AML-193 (cell line): ENCODE measurements around the gene KCNMA1.
"Not testable (repeated sequence)": the region's sequence is repeated elsewhere in the genome, so short reads cannot be mapped to it uniquely, and the experiment has no call there.

Experiments used
- DNase-seq, 2 experiments: peaks; one replicate each; lab custom pipeline; 2025; lab: John Stamatoyannopoulos, UW

KCNMA1 gene

DNA sequence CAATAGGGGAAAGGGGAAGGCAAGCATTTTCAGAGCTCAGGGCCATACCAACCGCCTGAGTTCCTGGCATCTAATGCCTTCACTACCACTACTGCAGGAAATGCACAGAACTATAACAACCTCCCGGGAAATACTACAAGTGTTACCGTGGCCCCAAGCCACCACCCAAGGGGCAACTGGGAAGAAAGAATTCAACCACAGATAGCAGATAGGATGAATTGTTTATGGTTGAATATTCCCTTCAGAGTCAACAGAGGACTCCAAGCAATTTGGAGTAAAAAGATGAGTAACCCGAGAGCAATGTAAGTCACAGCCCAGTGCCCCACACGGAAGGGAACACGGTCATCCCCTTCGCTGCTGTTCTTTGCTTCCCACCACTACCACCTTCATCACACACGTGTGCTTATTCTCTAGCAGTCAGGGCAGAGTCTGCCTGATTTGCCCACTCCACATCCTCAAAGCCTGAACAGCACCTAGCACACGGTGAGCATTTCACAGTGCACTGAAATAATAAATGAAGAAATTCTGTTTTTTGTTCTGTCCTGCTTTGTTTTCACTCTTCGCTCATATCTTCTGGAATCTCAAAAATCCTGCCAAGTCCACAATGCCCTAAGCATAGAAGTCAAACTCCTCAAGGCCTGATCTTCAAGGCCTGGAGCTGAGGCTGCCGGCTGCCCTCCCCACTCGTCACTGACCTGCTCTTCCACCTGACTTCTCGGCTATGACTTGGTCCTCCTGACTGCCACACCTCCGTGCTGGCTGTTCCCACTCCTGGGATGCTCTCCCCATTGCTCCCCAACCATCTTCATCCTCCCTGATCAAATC lies 221.1 kb downstream of the KCNMA1 start:
- no peak for DNase-seq

DNA sequence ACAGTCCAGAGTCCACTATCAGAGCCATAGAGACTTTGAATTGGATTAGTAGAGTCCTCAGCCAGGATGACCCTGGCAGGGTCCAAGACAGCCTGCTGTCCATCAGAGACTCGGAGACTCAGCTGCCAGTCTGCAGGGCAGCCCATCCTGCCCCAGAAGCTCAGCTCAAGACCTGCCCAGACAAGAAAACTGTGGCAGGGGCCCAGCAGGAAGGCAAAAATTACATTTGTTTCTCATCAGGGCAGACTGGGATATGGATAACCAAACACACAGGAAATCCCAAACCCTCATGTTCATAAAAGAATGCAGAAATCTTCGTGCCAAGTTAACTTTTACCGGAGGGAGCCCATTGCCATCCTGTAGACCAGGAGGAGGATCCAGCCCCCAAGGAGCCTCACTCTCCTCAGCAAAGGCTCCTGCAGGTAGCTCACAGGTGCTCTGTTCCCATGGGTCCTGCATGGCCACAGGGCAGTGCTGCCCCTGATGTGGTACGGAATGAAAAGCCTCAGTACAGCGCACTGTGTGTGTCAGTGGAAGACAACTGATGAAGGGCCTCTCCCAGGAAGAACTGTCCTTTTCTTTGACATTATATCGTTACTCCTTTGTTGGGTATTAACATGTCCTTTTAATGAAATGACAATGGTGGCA lies 222.2 kb downstream of the KCNMA1 start:
- no peak for DNase-seq

DNA sequence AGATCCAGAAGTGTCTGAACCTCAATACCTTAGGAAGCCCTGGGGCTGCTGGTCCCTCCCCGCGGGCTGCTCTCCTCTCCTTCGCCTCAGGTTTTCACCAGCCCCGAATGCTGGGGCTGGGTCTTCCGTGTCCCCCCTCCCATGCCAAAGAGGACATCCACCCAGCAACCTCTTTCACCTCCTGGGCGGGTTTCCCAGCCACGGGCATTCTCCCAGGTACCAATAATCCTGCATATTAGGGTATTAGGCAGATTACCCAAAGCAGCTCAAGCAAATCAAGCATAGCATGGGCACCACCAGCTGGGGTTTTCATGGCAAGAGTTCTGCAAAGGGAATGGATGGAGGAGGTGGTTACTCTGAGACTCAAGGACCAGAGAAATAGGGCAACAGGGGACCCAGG lies 224.4 kb downstream of the KCNMA1 start:
- no peak for DNase-seq

DNA sequence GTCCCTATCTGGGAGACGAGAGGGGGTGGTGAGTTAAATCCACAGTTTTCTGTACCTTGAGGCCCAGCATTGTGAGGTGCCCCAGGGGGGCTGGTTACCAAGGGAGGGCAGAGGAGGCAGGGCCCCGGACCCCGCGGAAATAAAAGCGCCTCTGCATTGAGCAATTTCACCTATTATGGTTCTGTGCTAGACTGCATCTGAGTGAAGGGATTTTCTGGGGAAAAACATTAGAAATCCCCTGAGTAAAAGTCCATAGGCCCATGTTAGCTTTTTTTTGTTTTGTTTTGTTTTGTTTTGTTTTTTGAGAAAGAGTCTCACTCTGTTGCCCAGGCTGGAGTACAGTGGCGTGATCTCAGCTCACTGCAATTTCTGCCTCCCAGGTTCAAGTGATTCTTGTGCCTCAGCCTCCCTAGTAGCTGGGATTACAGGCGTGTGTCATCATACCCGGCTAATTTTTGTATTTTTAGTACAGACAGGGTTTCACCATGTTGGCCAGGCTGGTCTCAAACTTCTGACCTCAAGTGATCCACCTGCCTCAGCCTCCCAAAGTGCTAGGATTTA lies 225.0 kb downstream of the KCNMA1 start:
- not testable (repeated sequence) for DNase-seq

DNA sequence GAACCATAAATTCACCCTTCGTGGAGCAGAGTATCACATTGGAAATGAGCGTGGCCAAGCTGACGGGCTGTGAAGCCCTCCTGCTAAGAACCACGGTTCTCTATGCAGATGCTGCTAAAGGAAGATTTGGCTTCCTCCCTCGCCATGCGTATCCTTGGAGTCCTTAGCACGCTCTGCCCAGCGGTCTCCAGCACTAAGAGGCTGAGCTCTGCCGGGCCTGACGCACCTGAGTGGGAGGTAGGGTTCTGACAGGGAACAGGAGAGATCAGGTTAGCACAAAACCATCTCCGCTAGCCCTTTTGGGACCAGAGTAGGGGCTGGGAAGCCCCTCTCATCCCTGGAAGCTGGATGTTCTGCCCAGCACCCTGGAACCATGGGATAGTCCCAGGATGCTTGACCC lies 225.8 kb downstream of the KCNMA1 start:
- DNase-seq: no peak

DNA sequence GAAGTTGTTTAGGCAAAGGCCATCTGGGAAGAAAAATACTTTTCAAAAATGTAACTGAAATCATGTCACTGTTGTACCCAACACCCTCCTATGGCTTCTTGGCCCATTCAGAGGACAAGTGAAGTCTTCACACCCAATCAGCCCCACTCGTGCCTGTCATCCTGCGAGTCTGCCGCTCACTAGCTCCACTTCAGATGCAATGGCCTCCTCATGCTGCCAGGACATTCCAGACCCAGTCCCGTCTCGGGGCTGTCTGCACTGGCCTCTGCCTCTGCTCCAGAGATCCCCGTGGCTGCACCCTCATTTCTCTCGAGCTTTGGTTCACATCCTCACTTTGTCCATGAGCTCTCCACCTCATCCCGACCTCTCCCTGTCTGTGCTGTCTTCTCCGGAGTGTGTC lies 227.1 kb downstream of the KCNMA1 start:
- no peak for DNase-seq

DNA sequence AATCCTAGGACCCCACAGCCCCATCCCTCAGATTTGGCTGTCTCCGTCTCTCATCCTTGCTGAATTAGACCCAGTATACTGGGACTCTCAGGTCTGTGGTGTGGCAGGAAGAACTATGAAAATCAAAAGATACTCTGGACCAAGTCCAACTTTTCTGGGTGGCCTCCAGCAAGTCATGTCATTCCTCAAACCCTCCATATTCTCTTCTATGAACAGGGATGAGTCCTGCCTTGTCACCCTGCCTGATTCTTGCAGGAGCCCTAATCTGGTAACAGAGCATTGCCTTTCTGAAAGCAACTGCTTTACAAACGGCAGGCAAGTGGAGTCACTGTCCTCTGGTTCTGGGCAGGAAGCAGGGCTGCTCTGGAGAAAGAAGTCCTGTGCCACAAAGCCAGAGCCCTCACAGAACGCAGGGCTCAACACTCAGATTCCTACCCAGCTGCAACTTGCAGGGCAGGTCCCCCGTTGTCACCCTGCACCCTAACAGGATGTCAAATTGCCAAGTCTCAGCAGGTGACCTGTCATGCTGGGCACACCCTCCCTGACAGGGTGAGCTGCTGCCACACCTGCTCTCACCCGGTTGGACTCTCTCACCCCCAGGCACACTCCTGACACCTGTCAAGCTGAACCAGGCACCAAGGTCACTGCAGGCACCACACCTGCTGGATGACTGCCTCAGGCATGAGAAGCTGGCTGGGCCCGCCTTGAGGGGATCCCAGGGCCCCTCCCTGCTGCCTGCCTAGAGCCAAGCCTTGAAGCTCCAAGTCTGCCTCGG lies 227.7 kb downstream of the KCNMA1 start:
- DNase-seq: no peak

DNA sequence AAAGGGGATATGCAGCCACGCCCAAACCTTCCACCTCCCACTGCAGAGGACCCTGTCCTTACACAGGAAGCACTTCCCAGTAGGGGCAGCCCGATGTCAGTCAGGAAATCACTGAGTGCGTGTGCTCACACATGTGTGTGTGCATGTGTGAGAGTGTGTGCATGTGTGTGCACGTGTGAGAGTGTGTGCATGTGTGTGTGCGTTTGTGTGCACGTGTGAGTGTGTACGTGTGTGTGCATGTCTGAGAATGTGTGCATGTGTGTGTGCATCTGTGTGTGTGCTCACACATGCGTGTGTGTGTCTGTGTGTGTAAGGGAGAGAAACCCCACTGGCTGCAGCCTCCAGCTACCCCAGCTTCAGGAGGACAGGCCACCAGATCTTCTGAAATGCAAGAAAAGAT lies 229.3 kb downstream of the KCNMA1 start:
- no peak for DNase-seq

DNA sequence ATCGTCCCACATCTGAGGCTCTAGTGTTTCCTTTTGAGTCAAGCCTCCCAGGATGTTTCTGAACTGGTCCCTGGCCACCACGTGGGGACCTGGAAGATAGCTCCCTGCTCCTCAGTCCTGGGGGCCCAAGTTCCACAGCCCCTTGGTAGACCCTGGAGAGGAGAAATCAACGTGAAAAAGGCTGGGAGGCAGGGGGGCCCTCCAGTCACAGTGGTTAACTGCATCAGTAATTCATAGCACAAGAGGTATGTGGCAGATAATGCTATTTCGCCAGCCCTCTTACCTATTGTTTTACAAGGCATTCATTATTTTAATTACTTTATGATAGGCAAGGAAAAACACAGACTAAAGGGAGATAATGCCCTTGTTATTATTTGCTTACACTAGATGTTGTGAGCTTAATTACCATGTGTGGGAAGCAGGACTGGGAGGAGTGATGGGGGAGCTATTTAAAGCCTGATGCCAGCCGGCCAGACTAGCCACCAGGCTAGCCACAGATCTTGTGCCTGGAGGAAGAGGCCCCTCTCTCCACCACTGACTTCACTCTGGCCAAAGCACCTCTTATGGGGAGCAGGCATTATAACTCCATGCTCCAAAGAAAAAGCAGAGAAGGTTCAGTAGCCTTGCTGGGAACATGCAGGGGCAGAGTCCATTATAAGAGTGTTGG lies 230.7 kb downstream of the KCNMA1 start:
- no peak for DNase-seq

DNA sequence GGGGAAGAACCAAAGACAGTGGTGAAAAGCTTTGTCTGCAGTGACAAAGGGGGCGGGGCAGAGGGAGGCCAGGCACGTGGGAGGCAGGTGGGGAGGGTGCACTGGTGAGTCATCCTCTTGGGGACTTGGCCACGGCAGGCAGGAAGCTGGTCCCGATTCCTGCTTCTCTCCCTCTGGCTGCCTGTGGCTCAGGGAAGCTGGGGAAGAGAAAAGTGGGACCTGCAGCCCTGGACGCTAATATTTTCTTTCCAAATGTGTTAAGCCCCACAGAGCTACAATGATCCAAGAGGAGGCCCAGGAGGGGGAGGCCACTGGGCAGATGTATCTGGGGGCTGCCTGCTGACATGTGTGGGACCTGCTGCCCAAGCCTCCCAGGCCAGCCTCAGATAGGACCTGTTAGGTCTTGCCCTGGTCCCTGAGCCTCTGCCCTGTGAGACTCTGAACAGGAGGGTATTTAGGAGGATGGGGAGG lies 231.8 kb downstream of the KCNMA1 start:
- no peak for DNase-seq

DNA sequence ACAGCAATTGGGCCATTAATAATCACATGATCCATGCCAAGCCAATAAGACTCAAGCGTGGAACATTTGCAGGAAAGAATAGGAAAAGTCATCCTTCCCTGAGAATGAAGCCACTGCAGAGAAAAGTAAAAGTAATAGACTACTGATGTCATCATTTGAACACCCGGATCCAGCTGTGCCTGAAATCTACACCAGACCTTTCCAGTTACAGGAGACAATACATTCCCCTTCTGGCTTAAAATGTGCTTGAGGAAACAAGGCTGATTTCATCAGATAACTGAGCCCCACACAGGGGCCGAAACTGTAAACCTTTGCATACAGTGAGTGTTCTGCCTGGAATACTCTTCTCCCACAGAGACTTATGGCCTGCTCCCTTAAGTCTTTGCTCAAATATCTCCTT lies 232.8 kb downstream of the KCNMA1 start:
- DNase-seq: no peak

DNA sequence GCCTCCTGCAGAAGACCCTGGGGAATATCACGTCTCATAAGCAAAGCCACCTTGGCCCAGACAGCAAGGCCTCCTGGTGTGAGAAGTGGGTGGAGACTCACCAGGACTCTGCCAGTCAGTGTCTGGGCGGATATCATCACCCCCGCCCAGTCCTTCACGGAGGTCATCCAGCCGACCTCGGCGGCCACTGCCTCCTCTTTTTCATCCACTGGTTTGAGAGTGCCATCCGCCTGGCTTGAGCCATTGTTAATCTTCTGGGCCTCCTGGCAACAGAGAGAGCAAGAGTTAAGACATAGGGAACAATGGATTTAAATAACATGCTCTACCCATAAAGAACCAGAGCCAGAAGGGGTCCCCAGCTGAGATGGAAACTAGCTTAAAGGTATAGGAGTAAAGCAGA lies 233.8 kb downstream of the KCNMA1 start:
- DNase-seq: no peak

DNA sequence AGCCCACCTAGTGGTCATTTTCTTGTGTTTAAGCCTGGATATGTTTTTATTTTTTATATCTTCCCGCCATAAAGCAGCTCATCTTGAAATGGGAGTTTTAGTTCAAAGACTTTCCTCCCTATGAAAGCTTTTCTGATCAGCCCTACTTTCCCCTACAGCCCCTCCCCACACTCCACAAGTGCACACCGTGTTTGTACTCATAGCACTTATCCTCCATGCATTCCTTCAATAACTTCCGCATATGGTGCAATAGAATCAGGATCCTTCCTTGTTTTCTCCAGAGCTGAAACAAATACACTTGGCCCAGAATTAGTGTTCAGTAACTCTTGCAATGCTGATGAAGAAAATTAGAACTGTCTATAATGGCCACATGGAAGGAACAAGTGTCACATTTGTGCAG lies 235.9 kb downstream of the KCNMA1 start:
- DNase-seq: no peak

DNA sequence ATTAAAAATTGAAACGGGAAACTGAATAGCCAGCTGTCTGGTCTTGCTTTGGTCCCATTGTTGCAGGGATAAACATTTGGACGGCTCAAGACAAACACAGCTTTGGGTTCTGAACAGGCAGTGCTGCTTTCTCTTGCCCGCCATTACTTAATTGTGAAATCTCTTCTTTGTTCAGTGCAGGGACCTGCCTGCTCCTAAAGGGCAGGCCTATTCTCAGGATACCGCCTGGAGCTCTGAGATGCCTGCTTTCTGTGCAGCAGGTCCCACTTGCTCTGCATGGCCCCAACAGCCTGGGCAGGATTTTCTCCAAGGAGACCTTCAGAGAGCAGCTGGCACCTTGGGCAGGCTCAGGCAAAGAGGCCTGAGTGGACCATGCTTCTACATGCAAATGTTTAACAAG lies 237.6 kb downstream of the KCNMA1 start:
- DNase-seq: no peak

DNA sequence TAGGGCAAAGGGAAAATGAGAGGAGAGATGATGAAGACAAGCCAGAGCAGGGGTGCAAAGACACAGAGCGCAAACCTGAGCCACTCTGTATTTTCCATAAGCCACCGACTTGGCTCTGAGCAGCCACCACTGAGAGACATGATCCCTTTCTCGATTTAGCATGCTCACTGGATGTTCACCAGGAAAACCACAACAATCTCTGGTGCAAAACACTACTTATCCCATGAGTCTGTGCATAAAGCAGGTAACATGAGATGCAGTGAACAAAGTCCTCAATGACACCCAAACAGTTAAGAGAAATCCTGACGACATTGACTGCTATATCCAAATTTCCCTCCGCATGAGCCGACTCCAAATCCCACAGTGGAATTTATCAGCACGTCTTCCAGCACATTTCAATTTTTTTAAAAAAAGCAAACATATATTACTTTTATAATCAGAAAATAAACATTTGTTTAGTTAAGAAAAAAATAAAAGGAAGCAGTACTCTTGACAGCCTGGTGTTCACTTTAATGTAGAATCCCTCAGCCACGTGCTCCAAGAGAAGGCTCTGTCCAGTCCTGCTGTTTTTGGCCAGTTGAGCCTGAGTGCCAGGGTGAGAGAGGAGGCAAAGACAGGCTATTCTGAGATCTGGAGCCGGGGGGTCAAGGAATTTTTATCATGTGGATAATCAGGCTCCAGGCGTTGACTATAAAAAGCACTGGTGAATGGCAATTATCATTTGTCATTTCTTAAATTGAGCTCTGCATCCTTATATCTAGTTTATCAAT lies 238.4 kb downstream of the KCNMA1 start:
- no peak for DNase-seq

DNA sequence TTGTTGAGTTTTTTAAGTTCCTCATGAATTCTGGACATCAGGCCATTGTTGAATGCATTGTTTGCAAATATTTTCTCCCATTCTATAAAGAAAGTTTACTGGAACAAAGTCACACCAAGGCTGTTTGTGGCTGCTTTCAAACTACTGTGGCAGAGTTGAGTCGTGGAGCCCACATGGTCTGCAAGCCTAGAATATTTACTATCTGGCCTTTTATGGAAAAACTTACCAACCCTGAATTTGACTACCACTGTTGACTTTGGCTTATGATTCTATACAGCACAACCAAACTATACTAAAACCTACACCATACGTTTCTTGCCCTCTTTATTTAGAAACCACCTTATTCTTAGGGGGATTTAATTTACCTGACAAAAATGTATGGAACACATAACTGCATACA lies 239.1 kb downstream of the KCNMA1 start:
- DNase-seq: no peak

DNA sequence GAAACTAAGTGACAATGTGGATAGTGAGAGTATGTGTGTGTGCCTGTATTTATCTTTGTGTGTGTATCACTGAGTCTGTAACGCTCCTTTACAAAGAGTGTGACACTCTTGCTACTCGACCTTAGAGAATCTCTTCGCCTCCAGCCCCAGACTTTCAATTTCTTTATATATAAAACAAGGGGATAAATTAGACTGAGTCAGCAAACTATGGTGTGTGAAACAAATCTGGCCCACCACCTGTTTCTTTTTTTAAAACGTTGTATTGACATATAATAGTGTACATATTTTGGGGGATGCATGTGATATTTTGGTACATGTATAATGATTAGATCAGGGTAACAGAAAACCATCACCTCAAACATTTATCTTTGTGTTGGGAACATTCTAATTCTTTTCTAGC lies 240.5 kb downstream of the KCNMA1 start:
- no peak for DNase-seq

DNA sequence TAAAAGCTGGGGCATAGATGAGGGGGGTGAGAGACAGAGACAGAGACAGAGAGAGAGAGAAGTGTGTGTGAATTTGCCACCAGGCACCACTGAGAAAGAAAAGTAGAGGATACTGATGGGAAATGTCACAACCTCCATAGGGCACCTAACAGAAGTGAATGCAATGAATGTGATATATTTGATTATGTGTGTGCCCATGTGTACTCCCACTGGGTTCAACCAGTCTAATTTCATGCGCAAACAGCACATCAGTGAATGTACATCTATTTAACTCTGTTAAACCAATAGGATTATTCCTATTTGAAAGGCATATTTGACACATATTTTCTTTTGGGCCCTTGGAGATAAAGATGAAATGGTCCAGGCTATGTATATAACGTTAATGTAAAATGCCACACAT lies 241.3 kb downstream of the KCNMA1 start:
- no peak for DNase-seq

DNA sequence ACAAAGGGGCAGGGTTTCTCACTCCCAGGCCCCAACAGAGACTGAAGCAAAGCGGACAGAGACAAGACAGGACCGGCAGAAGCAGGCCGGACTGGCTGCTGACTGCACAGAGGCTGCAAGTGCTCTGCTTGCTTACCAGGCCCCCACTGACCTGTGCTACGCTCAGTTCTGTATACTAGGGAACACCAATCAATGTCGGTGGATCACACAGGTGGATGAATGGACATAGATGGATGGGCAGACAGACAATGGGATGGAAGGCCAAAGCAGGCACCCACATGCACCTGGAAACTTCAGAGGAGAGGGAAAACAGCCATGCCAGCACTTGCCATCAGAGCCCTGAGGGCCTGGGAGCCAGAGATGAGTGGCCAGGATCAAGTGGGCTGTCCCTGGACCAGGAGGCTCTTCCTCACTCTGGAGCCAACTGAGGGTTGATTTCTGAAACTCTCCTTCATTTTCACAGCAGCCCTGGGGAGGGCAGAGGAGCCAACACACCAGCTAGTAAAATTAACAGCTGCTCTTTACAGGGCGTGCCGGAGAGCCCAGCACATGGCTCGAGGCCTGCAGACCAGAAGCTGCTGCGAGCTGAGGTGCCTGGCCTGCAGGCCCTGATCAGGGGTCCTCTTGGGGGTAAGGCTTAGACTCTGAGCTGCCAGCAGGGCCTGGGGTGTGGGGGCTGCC lies 243.6 kb downstream of the KCNMA1 start:
- DNase-seq: no peak

DNA sequence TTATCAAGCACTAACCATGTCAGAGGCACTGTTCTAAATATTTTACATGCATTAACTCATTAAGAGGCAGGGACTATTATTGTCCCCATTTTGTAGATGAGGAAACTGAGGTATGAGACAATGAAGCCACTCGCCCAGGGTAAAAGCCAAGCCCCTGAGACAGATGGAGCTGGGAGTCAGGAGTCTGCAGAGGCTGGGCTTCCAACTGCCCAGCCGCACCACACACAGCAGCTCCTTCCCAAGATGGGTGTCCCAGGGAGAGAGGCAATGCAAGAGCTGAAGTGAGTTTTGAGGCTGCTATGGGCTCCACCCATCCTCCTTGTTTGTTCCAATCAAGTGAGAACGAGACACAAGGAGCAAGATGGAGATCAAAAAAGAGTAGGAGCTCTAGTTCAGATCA lies 244.2 kb downstream of the KCNMA1 start:
- DNase-seq: no peak

DNA sequence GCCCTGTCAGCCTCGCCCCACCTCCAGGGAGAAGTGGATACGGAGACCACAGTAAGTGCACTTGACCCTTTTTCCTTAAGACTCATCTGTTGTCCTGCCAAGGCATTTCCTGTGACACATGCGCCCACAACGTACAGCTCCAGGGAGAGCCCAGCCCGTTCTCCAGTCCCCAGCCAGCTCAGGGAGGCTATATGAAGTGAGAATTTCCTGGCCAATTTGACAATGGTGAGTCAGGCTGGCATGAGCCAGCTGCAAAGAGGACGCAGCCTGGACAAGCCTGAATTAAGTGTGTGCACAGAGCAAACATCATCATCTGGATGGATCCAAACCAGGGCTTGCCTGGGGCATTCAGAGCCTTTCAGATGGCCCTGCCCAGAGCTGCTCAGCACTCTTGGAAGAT lies 244.8 kb downstream of the KCNMA1 start:
- no peak for DNase-seq
